IMR-90 (cell line): ENCODE data around the gene RAB18. TPM values are rescaled to one million over a fixed set of nuclear protein-coding genes. Genes with fewer than 3 reads are reported as not detected.

ENCODE experiments used
- ATAC-seq: fragments of 200-7000 bp; cut with Tn5 transposase; 2 replicates; pipeline ENCODE4 v1.9.1; 2020; ENCODE audit warnings: low read depth, mild to moderate bottlenecking, moderate library complexity
- BruUV-seq: library from RNA; stranded (reverse); fragments of 400-500 nt; replicated peaks from 2 replicates; lab custom pipeline; 2021; lab: Mats Ljungman, UMichigan
- CTCF ChIA-PET: fragments of 300-600 bp; formaldehyde crosslinking; extraction: SDS; loops from one replicate; lab custom pipeline; 2021; ENCODE audit warnings: antibody characterized with exemption; lab: Yijun Ruan, JAX
- POLR2A ChIA-PET: fragments of 300-600 bp; sonication (Branson Sonifier 250); formaldehyde crosslinking; loops from one replicate; lab custom pipeline; 2022; ENCODE audit warnings: antibody characterized with exemption; ENCODE audit not compliant: unreplicated experiment; lab: Charles Lee
- DNase-seq: peaks from one replicate; pipeline ENCODE4 v3.0.0; 2013
- H2AFZ ChIP-seq: replicated peaks from 2 replicates; pipeline ENCODE3; 2013; ENCODE audit warnings: low read length, mild to moderate bottlenecking; ENCODE audit not compliant: poor library complexity
- H2AK5ac ChIP-seq: 2 replicates; pipeline ENCODE4 v1.6.1; 2013; ENCODE audit warnings: low read depth, low read length, inconsistent platforms
- H2AK9ac ChIP-seq: replicated peaks from 2 replicates; pipeline ENCODE3; 2013; ENCODE audit warnings: mild to moderate bottlenecking, low read depth, low read length, moderate library complexity; ENCODE audit not compliant: poor library complexity
- H2BK120ac ChIP-seq: 2 replicates; pipeline ENCODE4 v1.6.1; 2013; ENCODE audit warnings: low read depth, low read length, inconsistent platforms
- H2BK15ac ChIP-seq: 3 replicates; pipeline ENCODE4 v1.6.1; 2013; ENCODE audit warnings: low read depth, low read length, inconsistent platforms
- H2BK20ac ChIP-seq: 2 replicates; pipeline ENCODE4 v1.6.1; 2013; ENCODE audit warnings: low read depth, mild to moderate bottlenecking, inconsistent platforms, low read length, moderate library complexity
- H2BK5ac ChIP-seq: 2 replicates; pipeline ENCODE4 v1.6.1; 2013; ENCODE audit warnings: mild to moderate bottlenecking, low read depth, low read length, inconsistent platforms; ENCODE audit not compliant: poor library complexity, severe bottlenecking
- H3K14ac ChIP-seq: replicated peaks from 2 replicates; pipeline ENCODE4 v1.6.1; 2013; ENCODE audit warnings: low read depth, low read length, inconsistent platforms
- H3K18ac ChIP-seq: 2 replicates; pipeline ENCODE4 v1.6.1; 2013; ENCODE audit warnings: low read depth, low read length, control low read depth
- H3K23ac ChIP-seq: 2 replicates; pipeline ENCODE4 v1.6.1; 2013; ENCODE audit warnings: low read depth, low read length, inconsistent platforms
- H3K27ac ChIP-seq: 2 replicates; pipeline ENCODE4 v1.5.1; 2013; ENCODE audit warnings: mild to moderate bottlenecking, control low read depth, low read length; ENCODE audit not compliant: insufficient read depth
- H3K27me3 ChIP-seq: 2 replicates; pipeline ENCODE4 v1.6.1; 2013; ENCODE audit warnings: low read length; ENCODE audit not compliant: control insufficient read depth, insufficient read depth
- H3K36me3 ChIP-seq: 2 replicates; pipeline ENCODE4 v1.6.1; 2013; ENCODE audit warnings: low read length, mixed read lengths; ENCODE audit not compliant: control insufficient read depth, insufficient read depth
- H3K4ac ChIP-seq: 2 replicates; pipeline ENCODE4 v1.6.1; 2013; ENCODE audit warnings: low read depth, low read length, inconsistent platforms
- H3K4me1 ChIP-seq: 2 replicates; pipeline ENCODE4 v1.6.1; 2013; ENCODE audit warnings: low read length, mixed read lengths; ENCODE audit not compliant: control insufficient read depth, insufficient read depth
- H3K4me2 ChIP-seq: 2 replicates; pipeline ENCODE4 v1.6.1; 2013; ENCODE audit warnings: low read depth, mild to moderate bottlenecking, control low read depth, low read length, moderate library complexity
- H3K4me3 ChIP-seq: 2 replicates; pipeline ENCODE4 v1.5.1; 2013; ENCODE audit warnings: low read depth, mild to moderate bottlenecking, control low read depth, low read length, moderate library complexity; ENCODE audit not compliant: insufficient read depth
- H3K56ac ChIP-seq: 2 replicates; pipeline ENCODE4 v1.6.1; 2013; ENCODE audit warnings: low read length, inconsistent platforms; ENCODE audit not compliant: insufficient read depth; ENCODE audit errors: extremely low read depth
- H3K79me1 ChIP-seq, 2 experiments: 2 replicates each; pipeline ENCODE4 v1.6.1; 2013; ENCODE audit warnings: low read length in 2 of 2, inconsistent platforms in 1 of 2, low read depth in 1 of 2
- H3K9ac ChIP-seq: 2 replicates; pipeline ENCODE4 v1.6.1; 2013; ENCODE audit warnings: low read depth, low read length, control low read depth
- H3K9me1 ChIP-seq: 2 replicates; pipeline ENCODE4 v1.6.1; 2013; ENCODE audit warnings: low read length, inconsistent platforms; ENCODE audit not compliant: insufficient read depth
- H3K9me3 ChIP-seq: 2 replicates; pipeline ENCODE4 v1.6.1; 2013; ENCODE audit warnings: low read length; ENCODE audit not compliant: control insufficient read depth, insufficient read depth
- H4K20me1 ChIP-seq: 2 replicates; pipeline ENCODE4 v1.6.1; 2013; ENCODE audit warnings: low read length, inconsistent platforms; ENCODE audit not compliant: insufficient read depth
- H4K5ac ChIP-seq: 2 replicates; pipeline ENCODE4 v1.6.1; 2013; ENCODE audit warnings: mild to moderate bottlenecking, low read depth, low read length, control low read depth
- H4K8ac ChIP-seq, 2 experiments: 2 replicates each; pipeline ENCODE4 v1.6.1; 2013; ENCODE audit warnings: low read depth in 2 of 2, low read length in 2 of 2, control low read depth in 1 of 2, inconsistent platforms in 1 of 2
- H4K91ac ChIP-seq: 2 replicates; pipeline ENCODE4 v1.6.1; 2013; ENCODE audit warnings: low read depth, low read length, inconsistent platforms; ENCODE audit not compliant: insufficient read depth
- SMC3 ChIP-seq: fragments of 150-350 bp; IDR thresholded peaks from 2 replicates; pipeline ENCODE4 v1.6.1; 2016; ENCODE audit warnings: low read depth, mild to moderate bottlenecking, antibody characterized with exemption, low read length, moderate library complexity
- WGBS, 2 experiments: methylation state at CpG; one replicate each; pipeline versions ENCODE4 v1.1.5 to v1.1.7; 2013; ENCODE audit warnings: missing lambda C conversion rate in 2 of 2; ENCODE audit not compliant: insufficient read length in 1 of 2; ENCODE audit errors: extremely low coverage in 2 of 2; 5-methylcytosine and 5-hydroxymethylcytosine counted together
- dilution Hi-C: fragments of 300-500 bp; cut with HindIII; formaldehyde crosslinking; loops from one replicate; pipeline ENCODE4 v1.14.3; 2018; ENCODE audit warnings: low sequenced_read_pairs; ENCODE audit not compliant: unreplicated experiment
- in situ Hi-C: fragments of 300-500 bp; cut with MboI; formaldehyde crosslinking; loops from 3 replicates; pipeline ENCODE4 v1.14.3; 2019; ENCODE audit warnings: low sequenced_read_pairs, inconsistent platforms, mixed read lengths
- intact Hi-C: fragments of 100-400 bp; cut with micrococcal nuclease; formaldehyde crosslinking; loops from 2 replicates; pipeline ENCODE4 v1.10.0; 2022
- polyA plus RNA-seq, 3 experiments: library from polyadenylated mRNA; depleted of rRNA; stranded (reverse); fragments of >200 nt; gene quantifications; 2 replicates each; pipeline ENCODE4 v1.2.3, GENCODE V29; 2012; ENCODE audit warnings: low replicate concordance in 1 of 3
- total RNA-seq: library from RNA; depleted of rRNA; stranded (reverse); fragments of >200 nt; gene quantifications from 2 replicates; pipeline ENCODE4 v1.2.3, GENCODE V29; 2012

Gene RAB18
- total and polyA plus RNA-seq, 2 of the 4 experiments (the other 2 are of a cell fraction): 17.6 to 38.8 TPM

DNA sequence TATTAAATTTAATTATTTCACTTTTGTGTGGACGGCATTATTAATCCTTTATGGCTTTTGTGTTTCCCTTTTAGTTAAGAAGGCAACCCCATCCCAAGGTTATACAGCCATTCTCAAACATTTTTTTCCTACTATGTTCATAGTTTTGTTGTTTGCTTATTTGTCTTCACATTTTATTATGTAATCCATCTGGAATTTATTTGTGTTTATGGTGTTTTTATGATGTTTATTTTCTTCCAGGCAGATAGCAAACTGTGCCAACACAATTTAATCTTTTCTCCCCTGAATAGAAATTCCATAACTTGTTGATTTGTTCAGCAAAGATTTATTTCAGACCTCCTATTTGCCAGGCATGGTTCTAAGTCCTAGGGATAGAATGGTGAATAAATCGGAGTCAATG, 42.9 kb downstream of the RAB18 start:
- no peak for TF ChIP-seq SMC3
- Histone ChIP-seq H3K56ac (no peak overlapping the region), H3K23ac (no peak overlapping the region), H3K36me3 (peaks cover 5% of the 10 kb centered on the region), H3K14ac (no peak overlapping the region), H2AFZ (no peak overlapping the region), H3K4me2 (no peak overlapping the region), H3K9me3 (no peaks in the 10 kb centered on the region), H3K27ac (no peak overlapping the region), H2AK5ac (no peak overlapping the region), H3K18ac (no peak overlapping the region), H4K91ac (no peak overlapping the region), H2BK120ac (no peak overlapping the region), H3K9me1 (peaks cover 2% of the 10 kb centered on the region; the same call in 1 of the 2 replicates), H2BK15ac (no peak overlapping the region), H3K4me1 (peaks cover 2% of the 10 kb centered on the region), H3K9ac (no peak overlapping the region), H2AK9ac (no peak overlapping the region), H4K8ac (no peak overlapping the region), H3K4ac (no peak overlapping the region), H4K20me1 (peaks cover 4% of the 10 kb centered on the region; the same call in 1 of the 2 replicates), H2BK20ac (no peak overlapping the region), H4K5ac (no peak overlapping the region), H2BK5ac (no peak overlapping the region), H3K79me1 (peaks cover 0 to 8% of the 10 kb centered on the region in 2 experiments; a peak in 1 of 4 replicates), H3K4me3 (no peak overlapping the region), H3K27me3 (no peaks in the 10 kb centered on the region)
- ATAC-seq (no peak), DNase-seq (no peak)
- ChIA-PET POLR2A (no interaction called here), CTCF (interaction anchor here (0.6 kb wide), 1 partner anchor 670 kb away, joined by 3 read pairs; no protein-coding TSS in a partner anchor)
- in situ Hi-C loops: no loop called here
- dilution Hi-C loops: no loop called here
- intact Hi-C loops: loop anchor here (10.0 kb wide), 1 partner anchor 102 kb away; no protein-coding TSS in a partner anchor
- BruUV-seq: no TSS peak
- WGBS, 2 experiments: 83% methylated on average over 1 of the region's 2 CpGs; no CpG with 5 or more reads in 1 of the 2 experiments
